ENCODE measurements around the gene IGFBPL1.
"Not testable (repeated sequence)": the region's sequence is repeated elsewhere in the genome, so short reads cannot be mapped to it uniquely, and the experiment has no call there.

Gene IGFBPL1

GRCh38 chr9:38380230-38380871 lies 43.9 kb downstream of the IGFBPL1 start:
- no peak for DNase-seq

GRCh38 chr9:38377336-38378083 lies 46.7 kb downstream of the IGFBPL1 start:
- not testable (repeated sequence) for DNase-seq

GRCh38 chr9:38376021-38376670 lies 48.1 kb downstream of the IGFBPL1 start:
- no peak for DNase-seq

DNA sequence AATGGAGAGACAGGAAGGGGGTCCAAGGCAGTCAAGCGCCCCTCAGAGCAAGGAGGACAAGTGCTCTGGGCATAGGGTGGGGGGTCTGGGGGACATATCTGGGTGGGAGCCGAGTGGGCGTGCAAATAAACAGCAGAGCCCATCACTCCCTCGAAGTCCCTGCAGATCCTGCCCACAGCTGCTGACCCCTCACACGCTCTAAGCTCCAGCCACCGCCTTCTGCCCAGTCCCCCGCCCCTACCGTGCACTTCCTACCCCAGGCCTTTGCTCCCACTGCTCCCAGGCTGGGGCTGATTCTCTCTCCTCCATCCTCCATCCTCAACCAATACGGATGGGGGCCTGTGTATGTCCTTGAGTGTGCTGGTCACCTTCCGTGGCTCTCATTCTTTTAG lies 48.7 kb downstream of the IGFBPL1 start:
- DNase-seq, result no peak

- DNase-seq, result no peak
These were observed 49.2 kb downstream of the IGFBPL1 start for GRCh38 chr9:38374847-38375571.

- DNase-seq, result no peak
These were observed 50.6 kb downstream of the IGFBPL1 start for GRCh38 chr9:38373679-38374078.

DNA sequence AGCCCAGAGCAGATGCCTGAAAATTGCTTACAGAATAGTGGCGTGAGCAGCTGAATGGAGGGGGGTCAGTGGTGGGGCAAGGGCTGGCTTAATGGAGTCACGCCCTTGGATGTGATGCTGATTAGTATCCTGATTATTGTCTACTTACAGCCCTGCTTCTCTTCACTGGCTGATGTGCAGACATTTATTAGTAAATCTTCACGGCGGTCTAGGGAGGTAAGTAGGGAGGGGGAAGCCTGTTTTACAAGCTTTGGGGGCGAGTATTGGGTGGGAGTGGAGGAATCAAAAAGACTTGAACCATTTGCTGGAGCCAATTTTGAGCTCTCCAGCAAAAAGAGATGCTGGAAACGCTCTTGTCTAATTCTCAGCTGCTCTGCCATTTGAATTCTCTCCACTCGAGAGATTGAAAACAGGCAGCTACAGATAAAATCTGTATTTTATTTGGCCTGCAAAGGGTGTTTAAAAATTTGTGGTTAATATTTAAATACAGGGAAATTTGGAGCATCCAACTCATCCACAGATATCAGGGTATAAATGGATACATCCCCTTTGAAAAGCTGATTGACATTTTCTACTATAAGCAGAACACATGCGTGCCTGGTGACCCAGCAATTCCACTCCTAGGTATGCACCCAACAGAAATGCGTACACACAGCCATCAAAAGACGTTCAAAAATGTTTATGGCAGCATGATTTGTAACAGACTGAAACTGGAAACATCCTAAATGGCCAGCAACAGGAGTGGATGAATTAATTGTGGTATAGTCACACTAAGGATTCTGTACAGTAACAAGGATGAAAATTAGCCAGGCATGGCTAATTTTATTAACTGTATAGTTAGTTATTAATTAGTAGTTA lies 51.3 kb downstream of the IGFBPL1 start:
- no peak for DNase-seq

DNA sequence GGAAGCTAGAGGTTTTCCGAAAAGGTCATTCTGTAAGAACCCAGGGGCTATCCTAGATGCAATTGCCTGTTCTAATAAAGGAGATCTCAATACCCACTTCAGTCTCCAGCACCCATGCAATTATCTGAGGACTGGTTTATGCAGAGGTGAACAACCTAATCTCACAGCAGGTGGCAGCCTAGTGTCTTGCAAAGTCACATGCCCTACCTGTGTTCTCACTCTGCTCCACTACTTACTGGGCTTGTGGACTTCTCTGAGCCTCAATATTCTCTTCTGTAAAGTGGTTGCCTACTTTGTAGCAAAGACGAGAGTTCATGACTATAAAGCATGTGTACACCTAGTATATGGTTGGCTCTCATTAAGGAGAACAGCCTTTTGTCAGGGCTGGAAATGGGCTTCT lies 52.8 kb downstream of the IGFBPL1 start:
- no peak for DNase-seq

DNA sequence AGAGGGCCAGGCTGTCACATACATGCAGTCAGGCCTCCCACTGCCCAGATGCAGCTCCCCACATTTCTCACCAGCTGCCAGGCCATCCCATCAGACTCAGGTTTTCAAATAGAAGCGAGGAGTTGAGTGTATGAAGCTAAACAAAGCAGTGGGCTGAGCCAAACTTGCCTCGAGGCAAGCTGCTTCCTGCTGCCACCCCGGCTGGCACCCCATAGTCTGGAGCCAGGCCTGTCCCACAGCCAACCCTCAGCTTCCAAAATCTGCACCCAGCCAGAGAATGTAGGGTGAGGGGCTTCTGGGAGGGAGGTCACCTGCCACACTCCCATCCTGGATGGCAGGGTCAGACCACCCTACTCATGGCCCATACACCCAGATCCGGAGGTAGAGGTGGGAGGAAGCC lies 54.1 kb downstream of the IGFBPL1 start:
- no peak for DNase-seq

DNA sequence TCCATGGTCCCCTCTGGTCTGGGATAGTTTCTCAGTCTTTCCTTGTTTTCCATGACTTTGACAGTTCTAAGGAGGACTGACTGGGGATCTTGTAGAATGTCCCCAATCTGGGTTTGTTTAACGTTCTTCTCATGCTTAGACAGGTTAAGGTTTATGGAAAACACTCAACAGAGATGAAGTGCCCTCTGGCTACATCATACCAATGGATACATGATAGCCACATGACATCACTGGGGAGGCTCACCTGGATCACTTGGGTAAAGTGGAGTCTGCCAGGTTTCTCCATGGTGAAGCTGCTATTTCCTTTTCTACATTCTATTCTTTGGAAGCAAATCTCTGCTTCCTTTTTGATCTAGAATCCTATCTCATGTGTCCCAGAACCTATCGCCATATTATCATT lies 55.5 kb downstream of the IGFBPL1 start:
- DNase-seq, result no peak

DNA sequence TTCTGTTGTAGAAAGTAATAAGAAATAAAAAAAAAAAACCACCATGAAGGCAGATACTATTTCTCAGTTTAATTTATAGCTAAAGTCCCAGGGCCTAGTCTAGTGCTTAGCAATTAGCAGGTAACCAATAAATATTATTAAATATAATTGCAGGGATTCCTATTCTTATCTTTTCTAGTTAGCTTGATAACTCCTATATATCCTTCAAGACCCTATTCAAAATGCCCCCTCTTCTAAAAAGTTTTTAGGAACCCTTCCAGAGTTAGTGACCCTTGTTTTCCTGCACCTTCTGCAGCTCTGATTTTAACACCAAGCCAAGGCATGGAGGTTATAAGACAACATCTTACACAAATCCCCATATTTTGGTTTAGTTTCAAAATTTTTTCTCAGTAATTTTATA lies 56.4 kb downstream of the IGFBPL1 start:
- no peak for DNase-seq

DNA sequence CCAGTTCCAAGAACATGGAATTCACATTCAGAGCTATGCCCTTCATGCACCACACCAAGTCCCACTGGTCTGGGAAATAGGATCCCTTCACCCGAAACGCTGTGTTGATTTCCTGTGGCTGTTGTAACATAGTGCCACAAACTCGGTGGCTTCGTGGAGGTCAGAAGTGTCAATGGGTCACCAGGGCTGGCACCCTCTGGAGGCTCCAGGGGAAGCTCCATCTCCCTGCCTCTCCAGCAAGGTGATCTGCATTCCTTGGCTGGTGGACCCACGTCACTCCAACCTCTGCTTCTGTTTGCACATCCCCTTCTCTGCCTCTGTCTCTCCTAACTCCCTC lies 60.7 kb downstream of the IGFBPL1 start:
- DNase-seq, result no peak

GRCh38 chr9:38362852-38363588 lies 61.2 kb downstream of the IGFBPL1 start:
- peak in 23 of 51 donors; percentile 5 to 52 (median 16) for DNase-seq

DNA sequence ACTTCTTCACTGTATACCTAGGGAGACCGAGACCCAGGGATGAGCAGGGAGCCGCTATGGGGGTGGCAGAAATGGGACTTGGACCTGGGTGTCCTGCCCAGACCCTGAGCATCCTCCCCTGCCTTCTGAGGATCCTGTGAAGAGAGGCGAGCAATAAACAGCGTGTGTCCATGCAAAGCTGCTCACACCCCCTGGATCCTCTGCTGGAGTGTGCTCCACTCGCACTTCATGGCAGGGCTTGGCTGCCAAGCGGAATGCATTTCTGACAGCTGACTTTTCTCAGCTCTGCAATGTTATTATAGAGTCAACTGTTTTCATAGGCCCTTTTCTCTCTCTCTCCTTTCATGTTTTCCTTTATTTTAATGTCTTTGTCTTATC lies 62.8 kb downstream of the IGFBPL1 start:
- DNase-seq, result no peak

GRCh38 chr9:38360839-38361472 lies 63.3 kb downstream of the IGFBPL1 start:
- no peak for DNase-seq

DNA sequence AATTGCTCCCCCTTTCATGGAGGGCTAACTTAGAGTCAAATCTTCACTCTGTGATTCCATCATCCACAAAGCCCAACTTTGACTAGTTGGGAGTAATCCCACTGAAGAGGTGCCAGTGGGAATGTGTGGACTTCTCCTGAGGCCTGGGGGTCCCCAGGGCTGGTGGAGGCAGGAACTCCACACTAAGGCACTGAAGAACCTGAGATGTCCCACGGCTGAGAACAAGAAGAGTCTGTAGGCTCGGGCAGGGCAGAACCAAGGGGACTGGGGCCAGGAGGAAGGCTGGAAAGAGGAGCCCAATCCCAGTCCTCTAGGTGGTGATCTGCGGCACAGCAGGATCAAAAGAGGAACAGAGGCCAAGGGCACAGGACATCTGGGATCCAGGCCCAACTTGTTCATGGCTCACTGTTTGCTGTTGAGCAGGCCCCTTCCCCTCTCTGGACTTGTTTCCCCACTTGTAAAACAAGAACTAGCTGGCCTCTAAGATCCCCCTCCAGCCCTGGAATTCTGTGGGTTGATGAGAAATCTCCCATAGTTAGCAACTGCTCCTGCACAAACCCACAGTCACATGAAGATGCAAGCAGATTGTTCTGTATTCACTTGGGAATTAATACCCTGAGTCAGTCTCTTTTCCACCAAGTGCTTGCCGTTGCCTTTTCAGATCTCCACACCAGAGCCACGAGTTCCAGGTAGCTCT lies 64.4 kb downstream of the IGFBPL1 start:
- no peak for DNase-seq

GRCh38 chr9:38359297-38359653 lies 65.0 kb downstream of the IGFBPL1 start:
- DNase-seq, result no peak

- no peak for DNase-seq
These were observed 65.6 kb downstream of the IGFBPL1 start for GRCh38 chr9:38358390-38359296.
